A549 (cell line): Measurements from ENCODE around the gene OSBPL9. TPM values are rescaled to one million over a fixed set of nuclear protein-coding genes. Genes with fewer than 3 reads are reported as not detected.
A peak's percentile ranks its signal among the peaks of the same experiment; 100 is the strongest.

Source experiments
- ATAC-seq, 2 experiments: fragments of 200-7000 bp in 1 of 2; fragments of >200 bp in 1 of 2; cut with Nextera tagmentation in 1 of 2; cut with Tn5 transposase in 1 of 2; 3 replicates each; pipeline versions ENCODE4 v1.8.0 to v1.9.1; 2018 to 2020; ENCODE audit warnings: mild to moderate bottlenecking in 1 of 2, moderate library complexity in 1 of 2
- CTCF ChIA-PET: fragments of 300-600 bp; sonication (Branson Sonifier 250); formaldehyde crosslinking; extraction: SDS; loops from one replicate; lab custom pipeline; 2021; ENCODE audit warnings: antibody characterized with exemption, inconsistent platforms; lab: Yijun Ruan, JAX
- POLR2A ChIA-PET: fragments of 350-600 bp; formaldehyde crosslinking; extraction: SDS; loops from one replicate; lab custom pipeline; 2021; ENCODE audit warnings: antibody characterized with exemption, inconsistent platforms; lab: Yijun Ruan, JAX
- DNase-seq, 2 experiments: peaks; one replicate each; pipeline versions ENCODE4 v3.0.0 to v3.0.0-alpha.2; 2011 to 2016; ENCODE audit warnings: low read depth in 1 of 2, low spot score in 1 of 2
- FAIRE-seq: peaks from 2 replicates; lab custom pipeline; 2011; peaks lifted over from hg19 to GRCh38; lab: Jason Lieb, UNC
- H3K27ac ChIP-seq, 2 experiments: fragments of >200 bp; sonication (Bioruptor Twin); formaldehyde crosslinking; 3 replicates each; pipeline ENCODE4 v1.5.1; 2016 to 2017
- H3K4me1 ChIP-seq: fragments of >200 bp; sonication (Bioruptor Twin); formaldehyde crosslinking; 3 replicates; pipeline ENCODE4 v1.6.1; 2016
- H3K4me2 ChIP-seq: fragments of >200 bp; sonication (Bioruptor Twin); formaldehyde crosslinking; 3 replicates; pipeline ENCODE4 v1.6.1; 2016
- H3K4me3 ChIP-seq: fragments of >200 bp; sonication (Bioruptor Twin); formaldehyde crosslinking; 3 replicates; pipeline ENCODE4 v1.5.1; 2016
- H3K9me3 ChIP-seq: fragments of >200 bp; sonication (Bioruptor Twin); formaldehyde crosslinking; 3 replicates; pipeline ENCODE4 v1.6.1; 2016
- BCL3 ChIP-seq: fragments of >200 bp; sonication (Bioruptor Twin); formaldehyde crosslinking; IDR thresholded peaks from 3 replicates; pipeline ENCODE4 v1.6.1; 2016
- ESRRA ChIP-seq: fragments of 150-350 bp; IDR thresholded peaks from 2 replicates; pipeline ENCODE4 v1.6.1; 2014; ENCODE audit warnings: mild to moderate bottlenecking, low read length, borderline replicate concordance
- FOSL2 ChIP-seq, 2 experiments: fragments of 450-650 bp in 1 of 2; fragments of >200 bp in 1 of 2; sonication (Bioruptor Twin) in 1 of 2; formaldehyde crosslinking; IDR thresholded peaks; 2 replicates each; pipeline versions ENCODE4 v1.5.0 to v1.6.1; 2016 to 2020; ENCODE audit warnings: mild to moderate bottlenecking in 1 of 2, moderate library complexity in 1 of 2
- FOXS1 ChIP-seq: fragments of 250-450 bp; sonication (Bioruptor Pico); IDR thresholded peaks from 2 replicates; pipeline ENCODE4 v1.5.0; 2020; ENCODE audit warnings: mild to moderate bottlenecking, moderate library complexity
- GATA3 ChIP-seq: IDR thresholded peaks from 2 replicates; pipeline ENCODE4 v1.6.1; 2012; ENCODE audit warnings: borderline replicate concordance
- JUNB ChIP-seq: fragments of >200 bp; sonication (Bioruptor Twin); formaldehyde crosslinking; IDR thresholded peaks from 2 replicates; pipeline ENCODE4 v1.6.1; 2016
- MAX ChIP-seq: IDR thresholded peaks from 2 replicates; pipeline ENCODE4 v1.6.1; 2012
- NFE2L2 ChIP-seq: fragments of 150-350 bp; conservative IDR thresholded peaks from 2 replicates; pipeline ENCODE4 v1.6.1; 2014; ENCODE audit warnings: low read length
- NPAS2 ChIP-seq: fragments of 250-450 bp; sonication (Bioruptor Pico); IDR thresholded peaks from 2 replicates; pipeline ENCODE4 v1.8.0; 2022; ENCODE audit warnings: mild to moderate bottlenecking, moderate library complexity, borderline replicate concordance
- POLR2AphosphoS2 ChIP-seq: conservative IDR thresholded peaks from 2 replicates; pipeline ENCODE4 v1.6.1; 2012; ENCODE audit warnings: low read length, improper control_type of control experiment, inconsistent platforms
- RAD21 ChIP-seq, 2 experiments: fragments of >200 bp in 1 of 2; sonication (Bioruptor Twin) in 1 of 2; formaldehyde crosslinking in 1 of 2; IDR thresholded peaks in 1 of 2; conservative IDR thresholded peaks in 1 of 2; 2 replicates in 1 of 2; 3 replicates in 1 of 2; pipeline ENCODE4 v1.6.1; 2012 to 2018; ENCODE audit warnings: inconsistent platforms in 1 of 2
- ZNF302 ChIP-seq: fragments of 250-450 bp; sonication (Bioruptor Pico); IDR thresholded peaks from 2 replicates; pipeline ENCODE4 v1.9.0; 2021; ENCODE audit warnings: inconsistent platforms, mild to moderate bottlenecking, moderate library complexity
- WGBS: methylation state at CpG from one replicate; pipeline ENCODE4 v1.1.6; 2017; ENCODE audit errors: missing lambda C conversion rate; 5-methylcytosine and 5-hydroxymethylcytosine counted together
- polyA plus RNA-seq, 4 experiments: library from polyadenylated mRNA; depleted of rRNA in 3 of 4; stranded (reverse); fragments of >200 nt; fragmentation: RNase III in 1 of 4; extraction: RNeasy Plus Mini Kit Qiagen cat#74134 plus additional on column Dnase treatment in 1 of 4; gene quantifications; 2 replicates in 3 of 4; 3 replicates in 1 of 4; pipeline ENCODE4 v1.2.3, GENCODE V29; 2011 to 2017
- TF ChIP-seq, protein P1 (sequence below): fragments of >200 bp; sonication (Bioruptor Twin); formaldehyde crosslinking; IDR thresholded peaks from 3 replicates; pipeline ENCODE4 v1.5.1; 2016

Gene OSBPL9
- polyA plus RNA-seq, 2 of the 4 experiments (the other 2 are of a cell fraction): 52.6 to 93.7 TPM

DNA sequence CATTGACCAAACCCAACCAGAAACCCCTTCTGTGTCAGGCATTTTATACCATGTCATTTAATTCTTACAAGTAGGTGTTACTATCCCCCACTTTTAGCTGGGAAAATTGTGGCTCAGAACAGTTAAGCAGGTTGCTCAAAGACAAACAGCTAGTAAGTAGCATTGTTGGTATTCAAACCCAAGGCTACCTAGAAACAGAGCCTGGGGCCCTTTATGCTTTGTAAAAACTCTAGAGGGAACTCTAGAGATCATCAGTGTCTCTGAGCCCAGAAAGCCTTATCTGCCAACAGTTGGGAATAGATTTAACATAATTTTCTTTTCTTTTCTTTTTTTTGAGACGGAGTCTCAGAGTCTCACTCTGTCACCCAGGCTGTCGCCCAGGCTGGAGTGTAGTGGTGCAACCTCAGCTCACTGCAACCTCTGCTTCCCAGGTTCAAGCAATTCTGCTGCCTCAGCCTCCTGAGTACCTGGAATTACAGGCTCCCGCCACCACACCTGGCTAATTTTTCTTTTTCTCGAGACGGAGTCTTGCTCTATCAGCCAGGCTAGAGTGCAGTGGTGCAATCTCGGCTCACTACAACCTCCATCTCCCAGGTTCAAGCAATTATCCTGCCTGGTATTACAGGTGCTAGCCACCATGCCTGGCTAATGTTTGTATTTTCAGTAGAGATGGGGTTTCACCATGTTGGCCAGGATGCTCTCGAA lies 48.5 kb upstream of the OSBPL9 start:
- ChIA-PET CTCF (interaction anchor here (0.6 to 1.6 kb wide), 3 partner anchors 29 to 201 kb away, joined by 4 to 7 read pairs (median 5); no protein-coding TSS in a partner anchor), POLR2A (no interaction called here)
- Histone ChIP-seq H3K4me1 (peaks cover 45% of the 10 kb centered on the region), H3K4me3 (no peak overlapping the region), H3K9me3 (no peaks in the 10 kb centered on the region), H3K27ac (peak overlapping the region; percentile 70 to 82; a peak in 5 of 6 replicates), H3K4me2 (peak overlapping the region; percentile 68; the same call in 1 of the 3 replicates)
- WGBS: 94% methylated on average over 7 of the region's 7 CpGs
- no peak for TF ChIP-seq NFE2L2
- TF ChIP-seq ZNF302 (CRISPR knock-in tag): no peak
- no peak for TF ChIP-seq POLR2AphosphoS2
- no peak for TF ChIP-seq NPAS2 (CRISPR knock-in tag)
- TF ChIP-seq, protein P1, sequence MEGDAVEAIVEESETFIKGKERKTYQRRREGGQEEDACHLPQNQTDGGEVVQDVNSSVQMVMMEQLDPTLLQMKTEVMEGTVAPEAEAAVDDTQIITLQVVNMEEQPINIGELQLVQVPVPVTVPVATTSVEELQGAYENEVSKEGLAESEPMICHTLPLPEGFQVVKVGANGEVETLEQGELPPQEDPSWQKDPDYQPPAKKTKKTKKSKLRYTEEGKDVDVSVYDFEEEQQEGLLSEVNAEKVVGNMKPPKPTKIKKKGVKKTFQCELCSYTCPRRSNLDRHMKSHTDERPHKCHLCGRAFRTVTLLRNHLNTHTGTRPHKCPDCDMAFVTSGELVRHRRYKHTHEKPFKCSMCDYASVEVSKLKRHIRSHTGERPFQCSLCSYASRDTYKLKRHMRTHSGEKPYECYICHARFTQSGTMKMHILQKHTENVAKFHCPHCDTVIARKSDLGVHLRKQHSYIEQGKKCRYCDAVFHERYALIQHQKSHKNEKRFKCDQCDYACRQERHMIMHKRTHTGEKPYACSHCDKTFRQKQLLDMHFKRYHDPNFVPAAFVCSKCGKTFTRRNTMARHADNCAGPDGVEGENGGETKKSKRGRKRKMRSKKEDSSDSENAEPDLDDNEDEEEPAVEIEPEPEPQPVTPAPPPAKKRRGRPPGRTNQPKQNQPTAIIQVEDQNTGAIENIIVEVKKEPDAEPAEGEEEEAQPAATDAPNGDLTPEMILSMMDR: no peak
- no peak for TF ChIP-seq FOXS1 (CRISPR knock-in tag)
- no peak for FAIRE-seq
- ATAC-seq: no peak
- DNase-seq: no peak

DNA sequence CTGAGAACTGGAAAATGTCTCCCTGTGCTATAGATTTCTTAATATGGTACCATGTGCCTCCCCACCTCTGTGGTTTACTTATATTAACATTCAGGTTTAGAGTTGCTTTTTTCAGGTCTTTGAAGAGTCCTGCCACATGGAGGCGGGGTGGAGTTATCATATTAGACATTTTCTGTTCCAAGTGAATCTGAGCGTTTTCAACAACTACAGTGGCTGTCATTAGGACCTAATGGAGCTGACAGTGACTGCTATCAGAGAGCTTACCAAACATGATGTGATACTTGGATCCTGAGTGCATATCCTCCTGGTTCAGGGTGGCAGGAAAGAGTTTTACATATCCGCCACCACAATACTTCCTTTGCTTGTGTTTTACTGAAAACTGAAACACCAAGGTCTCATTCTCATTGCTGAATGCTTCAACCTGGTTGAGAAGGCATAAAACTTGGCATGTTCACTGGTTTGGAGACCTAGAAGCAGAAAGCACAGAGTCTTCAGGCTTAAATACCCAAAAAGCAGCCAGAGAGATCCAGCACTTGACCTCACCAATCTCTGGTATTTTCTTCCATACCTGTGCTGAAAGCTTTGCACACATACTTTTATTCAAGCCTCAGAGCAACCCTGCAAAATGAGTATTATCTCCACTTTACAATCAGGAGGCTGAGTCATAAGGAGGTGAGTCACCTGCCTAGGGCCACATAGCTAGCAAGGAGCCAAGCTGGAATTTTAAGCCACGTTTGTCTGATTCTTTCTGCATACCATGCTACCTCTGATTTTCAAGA lies 47.4 kb upstream of the OSBPL9 start:
- peak; percentile 89 for TF ChIP-seq FOSL2 (IDR thresholded peaks at IDR 0.05)
- TF ChIP-seq FOSL2 (CRISPR knock-in tag; IDR thresholded peaks at IDR 0.05): peak; percentile 94
- peak in 1 of 2 experiments; percentile 35; a peak in 2 of 5 replicates for TF ChIP-seq RAD21 (conservative IDR thresholded peaks at IDR 0.05 in 1 of 2, IDR thresholded peaks at IDR 0.05 in 1 of 2)
- TF ChIP-seq, protein P1: peak; percentile 30; the same call in 2 of the 3 replicates
- TF ChIP-seq BCL3: no peak
- TF ChIP-seq MAX: peak; percentile 64
- TF ChIP-seq JUNB: peak; percentile 78
- TF ChIP-seq ESRRA: no peak
- TF ChIP-seq GATA3: peak; percentile 87; the same call in 1 of the 2 replicates
- Histone ChIP-seq H3K4me2 (peak overlapping the region; percentile 68), H3K9me3 (no peaks in the 10 kb centered on the region), H3K4me3 (no peak overlapping the region), H3K27ac (peak overlapping the region; percentile 70 to 82), H3K4me1 (peaks cover 37% of the 10 kb centered on the region)
- WGBS: 19% methylated on average over 4 of the region's 4 CpGs
- ChIA-PET POLR2A (no interaction called here), CTCF (interaction anchor here (0.6 to 1.6 kb wide), 2 partner anchors 200 to 213 kb away, joined by 3 to 7 read pairs; no protein-coding TSS in a partner anchor)
- ATAC-seq (peak; percentile 88 to 92), FAIRE-seq (no peak), DNase-seq (peak; percentile 31 to 51)
